Duodenal mucosa (tissue), 2 donors: Measurements from ENCODE around the gene ETV2.
A peak's percentile ranks its signal among the peaks of the same experiment; 100 is the strongest.

Experiments used
- H3K27ac ChIP-seq: one replicate; pipeline ENCODE4 v1.7.0; 2013; ENCODE audit warnings: low read depth, low read length
- H3K27me3 ChIP-seq, 2 donors: one replicate each; pipeline ENCODE4 v1.7.0; 2013; ENCODE audit warnings: low read length in 2 of 2, control low read depth in 1 of 2; ENCODE audit not compliant: insufficient read depth in 2 of 2, control insufficient read depth in 1 of 2
- H3K36me3 ChIP-seq, 2 donors: one replicate each; pipeline ENCODE4 v1.7.0; 2013; ENCODE audit warnings: low read length in 2 of 2, control low read depth in 1 of 2; ENCODE audit not compliant: insufficient read depth in 2 of 2, control insufficient read depth in 1 of 2
- H3K4me1 ChIP-seq, 2 donors: one replicate each; pipeline ENCODE4 v1.7.0; 2013; ENCODE audit warnings: low read length in 2 of 2, control low read depth in 1 of 2; ENCODE audit not compliant: insufficient read depth in 2 of 2, control insufficient read depth in 1 of 2
- H3K4me3 ChIP-seq, 2 donors: one replicate each; pipeline ENCODE4 v1.7.0; 2013; ENCODE audit warnings: low read length in 2 of 2, low read depth in 1 of 2
- H3K9ac ChIP-seq, 2 donors: one replicate each; pipeline ENCODE4 v1.7.0; 2013; ENCODE audit warnings: low read length in 2 of 2, low read depth in 1 of 2
- H3K9me3 ChIP-seq, 2 donors: one replicate each; pipeline ENCODE4 v1.7.0; 2013; ENCODE audit warnings: low read length in 2 of 2, control low read depth in 1 of 2; ENCODE audit not compliant: control insufficient read depth in 1 of 2

Gene ETV2

GRCh38 chr19:35609851-35610353 lies 31.6 kb upstream of the ETV2 start:
- Histone ChIP-seq H3K9me3 (no peaks in the 10 kb centered on the region), H3K27me3 (no peaks in the 10 kb centered on the region), H3K4me1 (peaks cover 12% of the 10 kb centered on the region in 2 donors), H3K9ac (no peak overlapping the region), H3K36me3 (no peaks in the 10 kb centered on the region), H3K4me3 (no peak overlapping the region), H3K27ac (no peak overlapping the region)

- H3K9me3 ChIP-seq: no peaks in the 10 kb centered on the region
- peak overlapping the region; percentile 87 to 97 for H3K4me3 ChIP-seq
- H3K27ac ChIP-seq: no peak overlapping the region
- peaks cover 12% of the 10 kb centered on the region in 2 donors for H3K4me1 ChIP-seq
- no peaks in the 10 kb centered on the region for H3K36me3 ChIP-seq
- H3K27me3 ChIP-seq: no peaks in the 10 kb centered on the region
- H3K9ac ChIP-seq: peak overlapping the region; percentile 13 to 89
These were observed 29.4 kb upstream of the ETV2 start for GRCh38 chr19:35612224-35612558.

GRCh38 chr19:35612559-35613321 lies 28.8 kb upstream of the ETV2 start, which contains the start of gene HAUS5:
TSS of gene HAUS5 (plus strand) at chr19:35612735. CDS start at chr19:35612795, 60 bp downstream.
- no peaks in the 10 kb centered on the region for H3K27me3 ChIP-seq
- no peaks in the 10 kb centered on the region for H3K9me3 ChIP-seq
- H3K4me1 ChIP-seq: peaks cover 12% of the 10 kb centered on the region in 2 donors
- no peaks in the 10 kb centered on the region for H3K36me3 ChIP-seq
- H3K27ac ChIP-seq: no peak within 1 kb of the TSS
- H3K4me3 ChIP-seq: peak within 1 kb of the TSS; percentile 87 to 97
- H3K9ac ChIP-seq: peak within 1 kb of the TSS; percentile 89 to 94

- Histone ChIP-seq H3K4me1 (peaks cover 12% of the 10 kb centered on the region in 2 donors), H3K4me3 (no peak overlapping the region), H3K9ac (no peak overlapping the region), H3K27ac (no peak overlapping the region), H3K36me3 (no peaks in the 10 kb centered on the region), H3K9me3 (no peaks in the 10 kb centered on the region), H3K27me3 (no peaks in the 10 kb centered on the region)
These were observed 28.0 kb upstream of the ETV2 start for GRCh38 chr19:35613574-35613973.

DNA sequence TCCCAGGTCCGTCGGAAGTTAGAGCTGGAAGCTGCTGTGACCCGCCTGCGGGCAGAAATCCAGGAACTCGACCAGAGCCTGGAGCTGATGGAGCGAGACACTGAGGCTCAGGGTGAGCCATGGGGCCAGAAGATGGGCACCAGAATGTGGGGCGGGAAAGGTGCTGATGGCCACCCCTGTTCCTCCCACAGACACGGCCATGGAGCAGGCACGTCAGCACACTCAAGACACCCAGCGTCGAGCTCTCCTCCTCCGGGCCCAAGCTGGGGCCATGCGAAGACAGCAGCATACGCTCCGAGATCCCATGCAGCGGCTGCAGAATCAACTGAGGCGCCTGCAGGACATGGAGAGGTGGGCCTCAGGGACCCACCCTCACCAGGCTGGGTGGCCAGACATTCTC lies 26.5 kb upstream of the ETV2 start:
- Histone ChIP-seq H3K4me3 (no peak overlapping the region), H3K4me1 (peaks cover 12% of the 10 kb centered on the region in 2 donors), H3K9ac (no peak overlapping the region), H3K36me3 (no peaks in the 10 kb centered on the region), H3K9me3 (no peaks in the 10 kb centered on the region), H3K27ac (no peak overlapping the region), H3K27me3 (no peaks in the 10 kb centered on the region)

DNA sequence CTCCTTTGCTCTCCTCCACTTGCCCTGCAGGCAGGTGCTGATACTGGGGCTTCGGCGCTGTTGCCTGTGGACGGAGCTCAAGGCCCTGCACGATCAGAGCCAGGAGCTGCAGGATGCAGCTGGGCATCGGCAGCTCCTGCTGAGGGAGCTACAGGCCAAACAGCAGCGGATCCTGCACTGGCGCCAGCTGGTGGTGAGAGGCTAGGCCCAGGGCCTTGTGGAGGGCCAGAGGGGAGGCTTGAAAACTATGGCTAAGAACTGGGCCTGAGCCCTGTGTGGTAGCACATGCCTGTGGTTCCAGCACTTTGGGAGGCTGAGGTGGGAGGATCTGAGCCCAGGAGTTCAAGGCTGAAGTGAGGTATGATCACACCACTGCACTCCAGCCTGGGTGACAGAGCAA lies 22.7 kb upstream of the ETV2 start:
- peaks cover 0 to 6% of the 10 kb centered on the region in 2 donors for H3K36me3 ChIP-seq
- no peak overlapping the region for H3K4me3 ChIP-seq
- no peak overlapping the region for H3K27ac ChIP-seq
- no peaks in the 10 kb centered on the region for H3K27me3 ChIP-seq
- no peak overlapping the region for H3K9ac ChIP-seq
- H3K9me3 ChIP-seq: no peaks in the 10 kb centered on the region
- H3K4me1 ChIP-seq: no peaks in the 10 kb centered on the region

- no peaks in the 10 kb centered on the region for H3K9me3 ChIP-seq
- H3K9ac ChIP-seq: no peak overlapping the region
- H3K27ac ChIP-seq: no peak overlapping the region
- no peaks in the 10 kb centered on the region for H3K4me1 ChIP-seq
- H3K27me3 ChIP-seq: no peaks in the 10 kb centered on the region
- H3K36me3 ChIP-seq: peaks cover 0 to 6% of the 10 kb centered on the region in 2 donors
- no peak overlapping the region for H3K4me3 ChIP-seq
These were observed 22.1 kb upstream of the ETV2 start for GRCh38 chr19:35619290-35619923.

GRCh38 chr19:35620001-35620400 lies 21.5 kb upstream of the ETV2 start:
- Histone ChIP-seq H3K27ac (no peak overlapping the region), H3K4me3 (no peak overlapping the region), H3K9ac (no peak overlapping the region), H3K36me3 (peaks cover 0 to 6% of the 10 kb centered on the region in 2 donors), H3K27me3 (no peaks in the 10 kb centered on the region), H3K9me3 (no peaks in the 10 kb centered on the region), H3K4me1 (no peaks in the 10 kb centered on the region)

DNA sequence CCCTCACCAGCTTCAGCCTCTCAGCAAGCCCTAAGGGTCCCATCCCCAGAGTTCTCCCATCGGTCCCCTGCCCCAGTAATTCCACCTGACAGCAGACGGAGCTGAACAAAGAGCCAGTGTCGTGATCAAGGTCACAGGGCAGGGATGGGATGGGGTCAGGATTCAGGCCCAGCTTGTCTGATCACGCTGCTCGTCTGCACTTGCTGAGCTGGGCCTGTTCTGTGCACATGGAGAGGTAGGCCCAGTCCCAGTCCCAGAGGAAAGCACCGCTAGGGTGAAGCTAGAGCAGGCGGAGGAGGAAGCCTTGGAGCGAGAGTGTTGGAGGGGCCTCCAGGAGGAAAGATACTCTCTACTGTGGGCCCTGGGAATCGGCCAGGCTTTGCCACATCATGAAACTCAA lies 19.8 kb upstream of the ETV2 start:
- H3K9ac ChIP-seq: no peak overlapping the region
- no peaks in the 10 kb centered on the region for H3K27me3 ChIP-seq
- peaks cover 0 to 6% of the 10 kb centered on the region in 2 donors for H3K36me3 ChIP-seq
- no peaks in the 10 kb centered on the region for H3K9me3 ChIP-seq
- H3K4me1 ChIP-seq: no peaks in the 10 kb centered on the region
- H3K27ac ChIP-seq: no peak overlapping the region
- H3K4me3 ChIP-seq: no peak overlapping the region

DNA sequence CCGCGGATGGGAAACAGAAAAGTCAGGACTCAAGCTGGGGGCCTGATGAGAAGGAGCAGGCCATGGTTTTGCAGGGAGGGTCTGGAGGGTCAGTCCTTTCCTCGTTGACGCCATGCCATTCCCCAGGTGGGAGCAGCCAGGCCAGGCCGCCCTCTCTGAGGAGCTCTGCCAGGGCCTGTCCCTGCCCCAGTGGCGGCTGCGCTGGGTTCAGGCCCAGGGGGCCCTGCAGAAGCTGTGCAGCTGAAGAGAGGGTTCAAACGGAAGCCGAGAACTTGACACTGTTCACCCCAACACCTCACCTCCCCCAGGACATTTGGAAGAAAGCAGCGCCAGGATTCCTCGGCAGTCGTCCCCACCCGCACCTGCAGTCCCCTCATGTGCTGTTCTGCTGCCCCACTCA lies 18.8 kb upstream of the ETV2 start:
- H3K4me1 ChIP-seq: no peaks in the 10 kb centered on the region
- no peak overlapping the region for H3K27ac ChIP-seq
- H3K9ac ChIP-seq: no peak overlapping the region
- no peaks in the 10 kb centered on the region for H3K9me3 ChIP-seq
- peaks cover 0 to 6% of the 10 kb centered on the region in 2 donors for H3K36me3 ChIP-seq
- no peaks in the 10 kb centered on the region for H3K27me3 ChIP-seq
- no peak overlapping the region for H3K4me3 ChIP-seq
